Activated B cell treated with CpG ODN at 0.5 μM for 24 hours (primary cell): ENCODE results near the gene PREPL. TPM values are rescaled to one million over a fixed set of nuclear protein-coding genes. Genes with fewer than 3 reads are reported as not detected.

Source experiments
- ATAC-seq: fragments of 200-7000 bp; cut with Tn5 transposase; one replicate; pipeline ENCODE4 v1.10.0; 2021; ENCODE audit warnings: low read depth, mild to moderate bottlenecking, moderate library complexity
- CTCF ChIA-PET: fragments of 350-600 bp; sonication (Branson Sonifier 250); formaldehyde crosslinking; loops from one replicate; lab custom pipeline; 2021; ENCODE audit warnings: antibody characterized with exemption; lab: Charles Lee
- POLR2A ChIA-PET: fragments of 350-600 bp; sonication (Branson Sonifier 250); formaldehyde crosslinking; loops from one replicate; lab custom pipeline; 2021; ENCODE audit warnings: antibody characterized with exemption; lab: Charles Lee
- DNase-seq: peaks from one replicate; pipeline ENCODE4 v3.0.0; 2022
- H3K27ac Mint-ChIP-seq: one replicate; pipeline ENCODE4 v1.8.0; 2020; ENCODE audit warnings: mixed read lengths
- H3K27me3 Mint-ChIP-seq: one replicate; pipeline ENCODE4 v1.8.0; 2021; ENCODE audit warnings: mixed read lengths
- H3K36me3 Mint-ChIP-seq: one replicate; pipeline ENCODE4 v1.8.0; 2021; ENCODE audit warnings: low read depth, mixed read lengths
- H3K4me1 Mint-ChIP-seq: one replicate; pipeline ENCODE4 v1.8.0; 2021; ENCODE audit warnings: mixed read lengths
- H3K4me3 Mint-ChIP-seq: one replicate; pipeline ENCODE4 v1.8.0; 2020; ENCODE audit warnings: mild to moderate bottlenecking, mixed read lengths
- H3K9me3 Mint-ChIP-seq: one replicate; pipeline ENCODE4 v1.8.0; 2020; ENCODE audit warnings: mixed read lengths
- CTCF ChIP-seq: fragments of 200-600 bp; IDR thresholded peaks from one replicate; pipeline ENCODE4 v1.8.0; 2022; ENCODE audit warnings: antibody characterized with exemption, mild to moderate bottlenecking
- intact Hi-C: fragments of 100-400 bp; cut with micrococcal nuclease; formaldehyde crosslinking; loops from one replicate; pipeline ENCODE4 v1.15.1; 2024
- total RNA-seq: library from RNA; stranded (reverse); gene quantifications from 2 replicates; pipeline ENCODE4 v1.2.3, GENCODE V29; 2022

The PREPL gene
- total RNA-seq, 1 donor from 2014 or later: 33.3 TPM

- H3K9me3 Mint-ChIP-seq: peaks cover 3% of the 10 kb centered on the region
- H3K36me3 Mint-ChIP-seq: peaks cover 71% of the 10 kb centered on the region
- ATAC-seq (no peak), DNase-seq (no peak)
- intact Hi-C loops: no loop called here
- H3K27ac Mint-ChIP-seq: no peak overlapping the region
- no peak overlapping the region for H3K4me3 Mint-ChIP-seq
- H3K4me1 Mint-ChIP-seq: no peaks in the 10 kb centered on the region
- TF ChIP-seq CTCF: no peak
- CTCF ChIA-PET: no interaction called here
- POLR2A ChIA-PET: no interaction called here
- no peaks in the 10 kb centered on the region for H3K27me3 Mint-ChIP-seq
Measured at GRCh38 chr2:44335806-44336538, 25.3 kb downstream of the PREPL start.

DNA sequence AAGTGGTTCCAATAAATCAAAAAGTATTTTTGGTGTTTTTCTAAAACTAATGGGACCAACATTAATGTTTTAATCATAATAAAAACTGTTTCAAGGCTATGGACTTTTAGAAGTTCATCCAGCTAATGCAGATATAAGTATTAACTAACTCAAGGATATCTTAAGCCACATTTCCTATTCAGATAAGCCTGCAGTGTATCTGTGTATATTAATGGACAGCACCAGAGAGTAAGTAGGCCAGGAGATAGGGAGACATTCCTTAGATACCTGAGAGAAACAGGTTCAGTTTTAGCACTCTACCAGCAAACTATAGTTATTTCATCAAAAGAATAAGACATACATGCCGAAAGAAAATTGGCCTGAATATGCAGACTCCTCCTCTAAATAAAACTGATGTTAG is 27.3 kb downstream of the PREPL start:
- no peak overlapping the region for H3K27ac Mint-ChIP-seq
- H3K9me3 Mint-ChIP-seq: peaks cover 3% of the 10 kb centered on the region
- ChIA-PET POLR2A (no interaction called here), CTCF (no interaction called here)
- no peak for DNase-seq
- no peaks in the 10 kb centered on the region for H3K27me3 Mint-ChIP-seq
- no peak for TF ChIP-seq CTCF
- H3K4me1 Mint-ChIP-seq: no peaks in the 10 kb centered on the region
- H3K4me3 Mint-ChIP-seq: no peak overlapping the region
- H3K36me3 Mint-ChIP-seq: peaks cover 77% of the 10 kb centered on the region
- intact Hi-C loops: no loop called here
- ATAC-seq: no peak

- POLR2A ChIA-PET: no interaction called here
Measured at GRCh38 chr2:44330801-44331200, 30.5 kb downstream of the PREPL start.

DNA sequence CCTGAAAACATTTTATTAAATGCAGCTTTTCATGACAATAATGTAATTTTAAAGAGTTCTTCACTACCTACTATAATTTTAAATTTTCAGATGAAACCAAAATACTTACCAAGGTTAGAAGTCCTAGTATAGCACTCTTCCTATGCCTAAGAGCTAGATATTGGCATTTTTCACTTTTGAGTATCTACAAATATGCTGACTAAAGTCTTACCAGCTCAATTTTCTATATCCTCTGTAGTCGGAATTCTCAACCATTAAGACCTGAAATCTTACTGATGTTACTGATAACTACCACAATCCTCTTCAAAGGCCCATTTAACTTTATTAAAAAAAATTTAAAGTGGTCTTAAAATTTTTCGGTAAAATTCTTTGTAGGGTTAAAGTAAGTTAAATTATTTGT is 32.0 kb downstream of the PREPL start:
- POLR2A ChIA-PET: no interaction called here
- intact Hi-C loops: no loop called here
- no peaks in the 10 kb centered on the region for H3K27me3 Mint-ChIP-seq

More at GRCh38 chr2:44330801-44331200, 30.5 kb downstream of the PREPL start:
- no peaks in the 10 kb centered on the region for H3K4me1 Mint-ChIP-seq
- DNase-seq (no peak), ATAC-seq (no peak)
- CTCF ChIA-PET: no interaction called here
- H3K4me3 Mint-ChIP-seq: no peak overlapping the region
- TF ChIP-seq CTCF: no peak
- H3K27me3 Mint-ChIP-seq: no peaks in the 10 kb centered on the region
- intact Hi-C loops: no loop called here
- no peak overlapping the region for H3K27ac Mint-ChIP-seq
- H3K36me3 Mint-ChIP-seq: peaks cover 69% of the 10 kb centered on the region
- no peaks in the 10 kb centered on the region for H3K9me3 Mint-ChIP-seq

GRCh38 chr2:44328750-44329149 is 32.5 kb downstream of the PREPL start:
- intact Hi-C loops: no loop called here
- Mint-ChIP-seq H3K9me3 (no peaks in the 10 kb centered on the region), H3K4me1 (no peaks in the 10 kb centered on the region), H3K4me3 (no peak overlapping the region), H3K27me3 (no peaks in the 10 kb centered on the region), H3K27ac (no peak overlapping the region), H3K36me3 (peaks cover 78% of the 10 kb centered on the region)
- TF ChIP-seq CTCF: no peak
- ChIA-PET CTCF (no interaction called here), POLR2A (no interaction called here)
- DNase-seq (no peak), ATAC-seq (no peak)

More for the DNA sequence above, 32.0 kb downstream of the PREPL start:
- H3K27ac Mint-ChIP-seq: no peak overlapping the region
- no peak for TF ChIP-seq CTCF
- H3K36me3 Mint-ChIP-seq: peaks cover 77% of the 10 kb centered on the region
- no peaks in the 10 kb centered on the region for H3K9me3 Mint-ChIP-seq
- H3K4me3 Mint-ChIP-seq: no peak overlapping the region
- H3K4me1 Mint-ChIP-seq: no peaks in the 10 kb centered on the region
- ATAC-seq (no peak), DNase-seq (no peak)
- CTCF ChIA-PET: no interaction called here
